NCI-H2171 (cell line): ENCODE data around the gene TCF7L2.

ENCODE experiments used
- DNase-seq: peaks from one replicate; lab custom pipeline; 2025; lab: John Stamatoyannopoulos, UW

The TCF7L2 gene

DNA sequence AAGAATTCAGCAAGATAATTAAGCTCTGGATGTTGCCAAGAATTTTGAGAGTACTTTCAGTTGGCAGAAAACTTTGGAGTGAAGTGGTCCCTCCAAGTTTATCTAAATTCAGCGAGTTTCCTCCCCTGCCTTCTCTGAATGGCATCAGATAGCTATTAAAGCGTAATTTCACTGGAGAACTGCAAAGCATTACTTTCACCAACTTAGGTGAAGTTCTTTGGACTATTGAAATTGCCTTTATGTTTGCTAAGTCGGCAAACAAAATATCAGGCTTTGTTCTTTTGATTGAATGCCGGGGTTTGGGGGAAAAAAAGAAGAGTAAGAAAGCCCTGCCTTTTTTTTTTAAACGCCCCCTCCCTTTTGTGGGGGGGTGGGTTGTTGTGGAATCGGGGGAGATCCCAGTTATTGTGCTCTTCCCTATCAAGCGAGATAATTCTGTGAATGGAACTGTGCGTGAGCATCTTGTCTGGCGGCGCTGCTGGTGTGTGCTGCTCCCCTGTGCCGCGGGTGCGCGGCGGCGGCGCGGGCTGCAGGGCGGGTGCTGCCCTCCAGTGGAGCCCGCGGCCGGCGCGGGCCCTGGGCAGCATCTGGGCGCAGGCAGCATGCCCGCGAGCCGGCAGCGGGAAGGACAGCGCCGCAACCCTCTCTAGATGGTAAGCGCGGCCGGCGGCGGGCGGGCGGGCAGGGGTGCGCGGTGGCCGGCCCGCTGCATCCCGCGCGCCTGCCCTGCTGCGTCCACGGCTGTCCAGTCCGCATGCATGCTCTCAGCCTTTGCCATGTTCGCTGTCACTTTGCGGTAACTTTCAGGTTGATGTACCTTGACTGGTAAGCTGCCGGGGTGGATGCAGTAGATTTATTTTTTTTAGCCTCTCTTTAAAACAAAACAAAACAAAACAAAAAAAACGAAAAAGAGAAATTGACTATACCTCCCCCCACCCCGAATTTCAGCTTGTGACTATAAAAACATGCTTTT is 176.5 kb downstream of the TCF7L2 start:
- peak; percentile 33 for DNase-seq

- no peak for DNase-seq
Observed at GRCh38 chr10:113127261-113127900, 177.3 kb downstream of the TCF7L2 start.

DNA sequence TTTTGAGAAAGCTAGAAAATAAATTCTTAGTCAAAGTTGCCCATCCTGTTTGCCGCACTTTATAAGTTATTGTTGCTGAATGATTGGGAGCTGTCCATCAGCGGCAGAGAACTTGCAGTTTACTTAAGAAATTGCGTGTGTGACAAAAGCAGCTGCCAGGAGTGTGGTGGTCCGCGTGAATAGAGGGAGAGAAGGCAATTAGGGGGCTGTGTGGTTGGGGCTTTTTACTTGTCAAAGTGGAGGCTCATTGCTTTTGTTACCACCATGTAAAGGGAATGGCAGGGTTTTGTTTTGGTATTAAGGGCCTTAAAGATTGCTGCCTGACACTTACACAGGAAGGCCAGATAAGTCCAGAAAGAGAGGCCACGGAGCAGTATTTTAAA is 177.8 kb downstream of the TCF7L2 start:
- DNase-seq: no peak

DNA sequence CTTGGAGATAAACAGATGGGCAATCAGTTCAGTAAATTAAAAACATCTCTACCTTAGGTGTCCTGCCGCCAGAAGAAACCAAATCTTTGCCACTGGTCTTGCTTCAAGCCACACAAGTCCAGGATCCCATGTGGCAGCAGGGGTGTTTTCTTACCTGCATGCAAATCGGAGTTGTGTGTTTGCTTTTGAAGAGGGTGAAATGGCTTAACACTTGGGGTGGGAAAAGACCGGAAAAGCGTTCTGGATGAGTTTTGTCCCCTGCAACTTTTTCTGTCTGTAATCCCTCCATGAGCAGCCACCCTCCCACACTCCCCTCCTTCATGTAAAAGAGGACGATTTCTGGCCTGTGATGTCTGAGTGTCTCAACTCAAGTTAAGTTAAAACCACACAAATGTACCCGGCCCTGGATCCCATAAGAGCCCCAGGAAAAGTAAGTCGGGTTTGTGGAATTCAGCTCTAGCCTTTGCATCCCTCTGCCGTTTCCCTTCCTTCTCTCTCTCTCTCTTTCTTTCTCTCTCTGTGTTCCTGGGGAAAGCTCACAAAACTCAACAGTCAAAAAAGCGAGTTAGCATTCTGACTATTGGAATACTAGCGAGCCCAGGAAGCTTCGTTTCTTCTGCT is 178.5 kb downstream of the TCF7L2 start:
- DNase-seq: no peak

DNA sequence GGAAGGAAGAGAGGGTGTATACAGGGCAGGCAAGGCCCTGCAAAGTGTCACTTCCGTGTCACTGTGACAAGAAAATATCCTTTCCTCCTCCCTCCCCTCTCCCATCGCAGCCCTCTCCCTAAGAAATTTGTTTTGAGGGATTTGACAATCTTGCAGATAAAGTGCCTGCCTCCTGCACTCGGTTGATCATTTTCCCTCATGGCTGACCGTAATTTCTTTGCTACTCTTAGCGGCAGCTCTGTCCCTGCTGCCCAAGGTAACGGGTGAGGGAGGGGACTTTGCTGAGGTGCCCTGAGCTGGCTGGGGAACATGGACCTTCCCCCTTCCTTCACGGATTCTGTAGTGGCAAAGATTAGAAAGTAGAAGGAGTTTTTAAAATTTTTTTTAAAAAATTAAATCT is 179.1 kb downstream of the TCF7L2 start:
- DNase-seq: no peak

DNA sequence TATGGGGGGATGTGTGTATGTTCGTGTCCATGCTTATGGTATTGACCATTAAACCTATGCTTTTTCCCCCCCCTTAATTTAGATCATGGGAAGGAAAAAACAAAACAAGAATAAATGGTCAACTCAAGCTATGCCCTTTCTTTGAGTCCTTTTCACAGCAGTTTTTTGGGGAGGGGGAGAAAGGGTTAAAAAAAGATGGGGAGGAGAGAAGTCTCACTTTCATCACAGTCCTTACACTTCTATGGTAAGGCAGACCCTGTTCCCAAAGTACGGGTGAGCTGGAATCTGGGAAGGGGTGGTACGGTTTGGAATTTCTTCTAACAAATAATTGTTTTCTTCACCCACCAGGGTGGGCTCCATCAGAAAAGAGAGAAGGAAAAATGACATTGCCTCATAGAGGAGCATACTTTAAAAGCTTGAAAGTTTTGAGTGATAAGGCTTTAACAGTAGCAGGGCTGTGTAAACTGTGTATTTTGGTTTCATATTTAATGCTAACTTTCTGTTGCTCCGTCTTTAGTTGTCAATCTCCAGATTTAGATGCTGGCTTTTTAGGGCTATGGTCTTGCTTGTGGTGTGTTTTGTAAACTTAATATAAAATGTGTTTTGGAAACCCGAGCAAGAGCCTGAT is 180.1 kb downstream of the TCF7L2 start:
- no peak for DNase-seq

DNA sequence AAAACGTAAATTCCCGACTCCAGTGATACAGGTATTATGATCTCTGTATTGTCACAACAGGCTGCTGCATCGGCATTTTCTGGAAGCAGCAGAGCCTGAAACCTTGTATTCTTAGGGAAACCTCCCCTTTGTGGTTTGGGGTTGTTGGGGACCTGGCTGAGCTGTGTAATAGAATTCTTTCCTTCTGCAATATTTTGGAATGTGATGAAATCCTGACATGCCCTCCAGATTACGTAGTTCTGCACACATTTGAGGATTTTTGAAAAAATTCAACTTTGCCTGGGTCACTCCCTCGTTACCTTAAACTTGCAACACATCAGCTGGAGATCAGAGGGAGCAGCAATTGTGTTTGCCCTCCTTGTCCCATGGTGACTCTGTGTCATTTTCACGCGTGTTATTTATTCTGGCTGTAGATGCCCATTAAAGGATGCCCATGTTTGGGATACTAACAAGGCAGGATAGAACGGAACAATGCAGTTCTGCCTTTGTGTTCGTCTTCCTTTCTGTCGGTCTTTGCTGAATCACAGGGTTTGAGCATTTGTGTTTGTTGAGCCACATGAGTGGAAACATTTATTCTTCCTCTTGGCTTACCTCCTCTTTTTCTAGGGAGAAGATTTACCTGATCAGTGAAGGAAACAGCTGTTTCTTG is 181.7 kb downstream of the TCF7L2 start:
- no peak for DNase-seq

DNA sequence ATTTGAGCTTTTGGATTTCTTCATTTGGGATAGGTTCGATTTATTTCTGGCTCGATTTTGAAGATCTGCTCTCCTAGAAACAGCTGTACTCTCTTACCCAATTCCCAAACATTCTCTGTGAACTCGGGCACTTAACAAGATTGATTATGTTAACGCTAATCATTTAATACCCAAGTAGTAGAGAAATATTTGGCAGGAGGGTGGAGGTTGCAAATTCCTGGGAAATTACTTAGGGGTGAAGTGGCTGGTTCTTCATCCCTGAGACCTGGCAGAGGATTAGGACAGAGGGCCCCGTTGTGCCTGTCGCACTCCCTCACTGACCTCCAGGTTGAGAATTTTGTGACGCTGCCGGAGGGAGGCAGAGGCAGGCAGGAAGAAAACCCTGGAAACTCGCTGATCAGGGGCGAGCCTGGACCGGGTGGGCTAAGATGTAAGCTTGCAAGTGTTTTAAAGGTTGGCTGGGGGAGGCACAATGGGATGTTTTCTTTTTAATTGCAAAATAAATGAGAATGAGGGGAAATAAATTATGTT is 182.6 kb downstream of the TCF7L2 start:
- no peak for DNase-seq

- no peak for DNase-seq
Observed at GRCh38 chr10:113133497-113134115, 183.6 kb downstream of the TCF7L2 start.

GRCh38 chr10:113135025-113135424 is 185.0 kb downstream of the TCF7L2 start:
- DNase-seq: no peak

GRCh38 chr10:113137941-113138685 is 188.1 kb downstream of the TCF7L2 start:
- DNase-seq: no peak

DNA sequence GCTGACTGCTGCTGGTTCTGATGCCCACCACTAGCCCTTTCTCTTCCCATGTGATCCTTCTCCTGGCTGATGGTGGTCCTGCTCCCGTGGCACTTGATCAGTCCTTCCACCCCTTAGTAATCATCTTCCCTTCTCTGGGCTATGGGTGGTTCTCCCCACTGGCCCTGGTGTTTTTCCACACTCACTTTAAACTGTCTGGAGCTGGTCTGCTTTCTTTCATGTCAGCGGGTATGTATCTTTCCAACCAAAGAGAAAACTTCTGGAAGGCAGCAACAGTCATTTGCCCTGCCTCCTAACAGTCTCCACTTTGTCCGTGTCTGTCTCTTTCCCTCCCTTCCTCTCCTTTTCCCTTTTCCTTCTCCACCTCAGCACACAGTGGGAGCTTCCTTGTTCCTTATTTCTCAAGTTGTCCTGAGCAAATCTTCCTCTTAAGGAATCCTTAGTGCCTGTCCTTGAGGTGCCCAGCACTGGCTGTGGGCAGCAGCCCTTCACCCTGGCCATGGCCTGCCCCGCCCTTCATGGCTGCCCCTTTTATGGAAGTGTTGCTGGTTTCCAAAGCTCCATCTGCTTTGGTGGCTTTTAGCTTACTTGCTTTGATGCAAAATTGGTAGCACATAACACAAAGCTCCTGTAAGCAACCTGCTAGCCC is 189.0 kb downstream of the TCF7L2 start:
- DNase-seq: no peak

GRCh38 chr10:113139699-113140098 is 189.7 kb downstream of the TCF7L2 start:
- no peak for DNase-seq

- no peak for DNase-seq
Observed at GRCh38 chr10:113140143-113141011, 190.3 kb downstream of the TCF7L2 start.

GRCh38 chr10:113142601-113143362 is 192.7 kb downstream of the TCF7L2 start:
- DNase-seq: no peak

GRCh38 chr10:113144576-113144975 is 194.5 kb downstream of the TCF7L2 start:
- no peak for DNase-seq

GRCh38 chr10:113148071-113148825 is 198.2 kb downstream of the TCF7L2 start:
- DNase-seq: no peak
